Liver (tissue), 3 donors: ENCODE data around the gene GTF2F2.

Source experiments
- EGR1 ChIP-seq, 2 donors: IDR thresholded peaks; 2 replicates each; pipeline ENCODE4 v1.6.1; 2016 to 2018; ENCODE audit warnings: antibody characterized with exemption in 2 of 2, low read depth in 2 of 2
- GABPA ChIP-seq, 2 donors: IDR thresholded peaks in 1 of 2; conservative IDR thresholded peaks in 1 of 2; 2 replicates each; pipeline ENCODE4 v1.6.1; 2016; ENCODE audit warnings: antibody characterized with exemption in 2 of 2, mild to moderate bottlenecking in 1 of 2, moderate library complexity in 1 of 2
- HNF4A ChIP-seq, 2 donors: conservative IDR thresholded peaks; 2 replicates each; pipeline ENCODE4 v1.6.1; 2016; ENCODE audit warnings: antibody characterized with exemption in 2 of 2, mild to moderate bottlenecking in 2 of 2
- RAD21 ChIP-seq, 2 donors: IDR thresholded peaks; 2 replicates each; pipeline ENCODE4 v1.6.1; 2016; ENCODE audit warnings: antibody characterized with exemption in 2 of 2, mild to moderate bottlenecking in 2 of 2
- REST ChIP-seq: IDR thresholded peaks from 2 replicates; pipeline ENCODE4 v1.6.1; 2016; ENCODE audit warnings: antibody characterized with exemption, mild to moderate bottlenecking
- RXRA ChIP-seq, 2 donors: IDR thresholded peaks; 2 replicates each; pipeline ENCODE4 v1.6.1; 2017 to 2018; ENCODE audit warnings: antibody characterized with exemption in 2 of 2, mild to moderate bottlenecking in 1 of 2
- SP1 ChIP-seq: IDR thresholded peaks from 2 replicates; pipeline ENCODE4 v1.6.1; 2018; ENCODE audit warnings: antibody characterized with exemption, mild to moderate bottlenecking
- TAF1 ChIP-seq: conservative IDR thresholded peaks from 2 replicates; pipeline ENCODE4 v1.6.1; 2016; ENCODE audit warnings: antibody characterized with exemption, mild to moderate bottlenecking
- YY1 ChIP-seq: IDR thresholded peaks from 2 replicates; pipeline ENCODE4 v1.6.1; 2016; ENCODE audit warnings: antibody characterized with exemption, mild to moderate bottlenecking
- ZBTB33 ChIP-seq: IDR thresholded peaks from 2 replicates; pipeline ENCODE4 v1.6.1; 2016; ENCODE audit warnings: antibody characterized with exemption
- TF ChIP-seq, protein P1 (sequence below): fragments of 150-350 bp; IDR thresholded peaks from 2 replicates; pipeline ENCODE4 v1.5.1; 2017; ENCODE audit warnings: improper control_type of control experiment, low read depth, low read length; ENCODE audit not compliant: missing input control
- TF ChIP-seq, protein P2 (sequence below): IDR thresholded peaks from 2 replicates; pipeline ENCODE4 v1.6.1; 2016; ENCODE audit warnings: antibody characterized with exemption
- TF ChIP-seq, protein P3 (sequence below): IDR thresholded peaks from 2 replicates; pipeline ENCODE4 v1.6.1; 2016; ENCODE audit warnings: antibody characterized with exemption
- donor health status: healthy.
- donor health status: healthy.

DNA sequence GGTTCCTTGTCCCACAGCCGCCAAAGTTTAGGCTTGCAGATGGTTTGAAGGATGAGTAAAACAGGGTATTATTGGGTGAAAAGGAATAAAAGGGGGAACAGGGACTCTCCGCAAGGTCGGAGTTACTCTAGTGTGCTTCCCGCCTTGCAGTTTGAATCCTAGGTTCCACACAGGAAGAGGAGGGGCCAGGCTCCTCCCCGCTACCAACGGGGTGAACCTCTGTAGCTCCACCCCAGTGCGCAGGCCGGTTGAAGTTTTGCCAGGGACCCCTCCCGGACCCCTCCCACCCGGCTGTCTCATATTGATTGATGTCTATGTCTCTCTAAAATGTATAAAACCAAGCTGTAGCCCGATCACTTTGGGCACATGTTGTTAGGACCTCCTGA is 11.6 kb upstream of the GTF2F2 start:
- TF ChIP-seq, protein P1, sequence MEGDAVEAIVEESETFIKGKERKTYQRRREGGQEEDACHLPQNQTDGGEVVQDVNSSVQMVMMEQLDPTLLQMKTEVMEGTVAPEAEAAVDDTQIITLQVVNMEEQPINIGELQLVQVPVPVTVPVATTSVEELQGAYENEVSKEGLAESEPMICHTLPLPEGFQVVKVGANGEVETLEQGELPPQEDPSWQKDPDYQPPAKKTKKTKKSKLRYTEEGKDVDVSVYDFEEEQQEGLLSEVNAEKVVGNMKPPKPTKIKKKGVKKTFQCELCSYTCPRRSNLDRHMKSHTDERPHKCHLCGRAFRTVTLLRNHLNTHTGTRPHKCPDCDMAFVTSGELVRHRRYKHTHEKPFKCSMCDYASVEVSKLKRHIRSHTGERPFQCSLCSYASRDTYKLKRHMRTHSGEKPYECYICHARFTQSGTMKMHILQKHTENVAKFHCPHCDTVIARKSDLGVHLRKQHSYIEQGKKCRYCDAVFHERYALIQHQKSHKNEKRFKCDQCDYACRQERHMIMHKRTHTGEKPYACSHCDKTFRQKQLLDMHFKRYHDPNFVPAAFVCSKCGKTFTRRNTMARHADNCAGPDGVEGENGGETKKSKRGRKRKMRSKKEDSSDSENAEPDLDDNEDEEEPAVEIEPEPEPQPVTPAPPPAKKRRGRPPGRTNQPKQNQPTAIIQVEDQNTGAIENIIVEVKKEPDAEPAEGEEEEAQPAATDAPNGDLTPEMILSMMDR, result no peak
- TF ChIP-seq ZBTB33 (no peak), YY1 (no peak), RAD21 (IDR thresholded peaks at IDR 0.05) (no peak), RXRA (IDR thresholded peaks at IDR 0.05) (no peak), TAF1 (no peak), SP1 (no peak), REST (no peak), EGR1 (IDR thresholded peaks at IDR 0.05; ENCODE audit: low read depth in 2 of 2) (no peak), HNF4A (conservative IDR thresholded peaks at IDR 0.05) (no peak), GABPA (IDR thresholded peaks at IDR 0.05 in 1 of 2, conservative IDR thresholded peaks at IDR 0.05 in 1 of 2) (no peak)
- TF ChIP-seq, protein P2, sequence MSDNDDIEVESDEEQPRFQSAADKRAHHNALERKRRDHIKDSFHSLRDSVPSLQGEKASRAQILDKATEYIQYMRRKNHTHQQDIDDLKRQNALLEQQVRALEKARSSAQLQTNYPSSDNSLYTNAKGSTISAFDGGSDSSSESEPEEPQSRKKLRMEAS, result no peak
- TF ChIP-seq, protein P3, sequence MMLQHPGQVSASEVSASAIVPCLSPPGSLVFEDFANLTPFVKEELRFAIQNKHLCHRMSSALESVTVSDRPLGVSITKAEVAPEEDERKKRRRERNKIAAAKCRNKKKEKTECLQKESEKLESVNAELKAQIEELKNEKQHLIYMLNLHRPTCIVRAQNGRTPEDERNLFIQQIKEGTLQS, result no peak
